Keratinocyte (primary cell): ENCODE results near the gene SCAND1. TPM values are rescaled to one million over a fixed set of nuclear protein-coding genes. Genes with fewer than 3 reads are reported as not detected.

Experiments used
- DNase-seq: peaks from one replicate; pipeline ENCODE4 v3.0.0-alpha.2; 2011; ENCODE audit warnings: low read depth, missing footprints, low spot score
- FAIRE-seq: peaks from 2 replicates; lab custom pipeline; 2011; peaks lifted over from hg19 to GRCh38; lab: Jason Lieb, UNC
- H2AFZ ChIP-seq: 2 replicates; pipeline ENCODE4 v1.6.0; 2012; ENCODE audit warnings: low read length, control low read depth, inconsistent platforms; ENCODE audit not compliant: control insufficient read depth
- H3K27ac ChIP-seq: 2 replicates; pipeline ENCODE4 v1.5.1; 2011; ENCODE audit warnings: low read length; ENCODE audit not compliant: control insufficient read depth, insufficient read depth
- H3K27me3 ChIP-seq: 3 replicates; pipeline ENCODE4 v1.6.0; 2011; ENCODE audit warnings: low read length; ENCODE audit not compliant: control insufficient read depth, insufficient read depth; ENCODE audit errors: extremely low read depth
- H3K36me3 ChIP-seq, 2 experiments: 2 replicates in 1 of 2; 3 replicates in 1 of 2; pipeline ENCODE4 v1.5.1; 2011; ENCODE audit warnings: low read length in 2 of 2, mild to moderate bottlenecking in 1 of 2; ENCODE audit not compliant: control insufficient read depth in 2 of 2, insufficient read depth in 2 of 2; ENCODE audit errors: extremely low read depth in 1 of 2
- H3K4me1 ChIP-seq: 3 replicates; pipeline ENCODE4 v1.5.1; 2011; ENCODE audit warnings: low read length; ENCODE audit not compliant: control insufficient read depth, insufficient read depth; ENCODE audit errors: extremely low read depth
- H3K4me2 ChIP-seq: 3 replicates; pipeline ENCODE4 v1.6.0; 2011; ENCODE audit warnings: low read depth, low read length; ENCODE audit not compliant: control insufficient read depth, insufficient read depth; ENCODE audit errors: extremely low read depth
- H3K4me3 ChIP-seq, 3 experiments: fragments of 200-600 bp in 1 of 3; sonication (generic) in 1 of 3; 2 replicates in 2 of 3; 3 replicates in 1 of 3; pipeline ENCODE4 v1.5.1; 2011 to 2016; ENCODE audit warnings: low read length in 3 of 3, mild to moderate bottlenecking in 3 of 3, control low read depth in 2 of 3, inconsistent platforms in 1 of 3, low read depth in 1 of 3, mixed read lengths in 1 of 3, mixed run types in 1 of 3, moderate library complexity in 1 of 3; ENCODE audit not compliant: control insufficient read depth in 2 of 3, insufficient read depth in 2 of 3; ENCODE audit errors: extremely low read depth in 1 of 3
- H3K79me2 ChIP-seq: 2 replicates; pipeline ENCODE4 v1.6.0; 2012; ENCODE audit warnings: low read length; ENCODE audit not compliant: control insufficient read depth, insufficient read depth
- H3K9ac ChIP-seq: 3 replicates; pipeline ENCODE4 v1.6.0; 2011; ENCODE audit warnings: low read length; ENCODE audit not compliant: control insufficient read depth, insufficient read depth; ENCODE audit errors: extremely low read depth
- H3K9me1 ChIP-seq: 3 replicates; pipeline ENCODE4 v1.6.0; 2011; ENCODE audit warnings: low read length; ENCODE audit not compliant: control insufficient read depth, insufficient read depth; ENCODE audit errors: extremely low read depth
- H3K9me3 ChIP-seq: 2 replicates; pipeline ENCODE4 v1.5.1; 2012; ENCODE audit warnings: low read depth, low read length; ENCODE audit not compliant: control insufficient read depth
- H4K20me1 ChIP-seq: 3 replicates; pipeline ENCODE4 v1.6.0; 2011; ENCODE audit warnings: low read length; ENCODE audit not compliant: control insufficient read depth, insufficient read depth; ENCODE audit errors: extremely low read depth
- EZH2 ChIP-seq: IDR thresholded peaks from one replicate; pipeline ENCODE4 v1.6.1; 2012; ENCODE audit warnings: inconsistent platforms, mild to moderate bottlenecking, low read length, moderate library complexity
- dilution Hi-C: fragments of 300-500 bp; cut with MboI; formaldehyde crosslinking; loops from one replicate; pipeline ENCODE4 v1.7.0; 2020; ENCODE audit warnings: low sequenced_read_pairs; ENCODE audit not compliant: extremely low pct_ligation_motif_present
- polyA plus RNA-seq, 5 experiments: library from polyadenylated mRNA; depleted of rRNA in 3 of 5; stranded (reverse) in 3 of 5; stranded (forward) in 1 of 5; unstranded in 1 of 5; fragments of >200 nt; gene quantifications; 1 replicate in 1 of 5; 2 replicates in 3 of 5; 3 replicates in 1 of 5; pipeline versions ENCODE4 v1.2.1 to v1.2.3, GENCODE V29; 2011 to 2012; ENCODE audit warnings: missing spikeins in 2 of 5, low read depth in 1 of 5, low replicate concordance in 1 of 5
- TF ChIP-seq, protein P1 (sequence below), 3 experiments: IDR thresholded peaks in 1 of 3; conservative IDR thresholded peaks in 1 of 3; optimal IDR thresholded peaks in 1 of 3; 2 replicates in 2 of 3; 3 replicates in 1 of 3; pipeline versions ENCODE3 to v1.5.1; 2011; ENCODE audit warnings: low read length in 3 of 3, mild to moderate bottlenecking in 3 of 3, moderate library complexity in 2 of 3, control low read depth in 1 of 3, inconsistent platforms in 1 of 3; ENCODE audit not compliant: insufficient read depth in 2 of 3; ENCODE audit errors: extremely low read depth in 1 of 3

SCAND1 gene
- polyA plus RNA-seq, 1 donor (not counting 4 experiments of a cell fraction or from before 2014, with no cell fraction given): 5.8 TPM

DNA sequence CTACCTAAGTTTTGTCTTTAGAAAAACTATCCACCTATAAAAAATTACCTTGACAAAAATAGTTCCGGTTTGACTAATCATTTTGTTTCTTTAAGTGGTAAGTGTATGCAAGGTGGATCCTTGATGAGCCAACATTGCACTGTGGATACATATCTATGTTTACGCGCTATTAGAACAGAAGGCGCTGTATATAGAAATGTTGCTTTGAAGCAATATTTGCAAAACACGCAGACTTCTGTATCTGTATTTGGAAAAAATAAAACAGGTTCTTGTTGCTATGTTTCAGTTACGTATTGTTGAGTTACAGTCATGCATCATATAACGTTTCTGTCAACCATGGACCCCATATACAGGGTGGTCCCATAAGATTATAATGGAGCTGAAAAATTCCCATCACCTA lies 4.2 kb downstream of the SCAND1 start:
- no peaks in the 10 kb centered on the region for H3K9me1 ChIP-seq
- DNase-seq: no peak
- H3K4me2 ChIP-seq: no peak overlapping the region
- no peak for TF ChIP-seq EZH2
- peaks cover 5 to 12% of the 10 kb centered on the region in 2 experiments for H3K36me3 ChIP-seq
- H4K20me1 ChIP-seq: no peaks in the 10 kb centered on the region
- H2AFZ ChIP-seq: no peak overlapping the region
- H3K27ac ChIP-seq: no peak overlapping the region
- H3K9ac ChIP-seq: no peak overlapping the region
- peaks cover 4% of the 10 kb centered on the region for H3K4me1 ChIP-seq
- no peak for FAIRE-seq
- no peaks in the 10 kb centered on the region for H3K27me3 ChIP-seq
- H3K4me3 ChIP-seq: no peak overlapping the region
- H3K79me2 ChIP-seq: peaks cover 22% of the 10 kb centered on the region
- H3K9me3 ChIP-seq: no peaks in the 10 kb centered on the region
- dilution Hi-C loops: no loop called here

DNA sequence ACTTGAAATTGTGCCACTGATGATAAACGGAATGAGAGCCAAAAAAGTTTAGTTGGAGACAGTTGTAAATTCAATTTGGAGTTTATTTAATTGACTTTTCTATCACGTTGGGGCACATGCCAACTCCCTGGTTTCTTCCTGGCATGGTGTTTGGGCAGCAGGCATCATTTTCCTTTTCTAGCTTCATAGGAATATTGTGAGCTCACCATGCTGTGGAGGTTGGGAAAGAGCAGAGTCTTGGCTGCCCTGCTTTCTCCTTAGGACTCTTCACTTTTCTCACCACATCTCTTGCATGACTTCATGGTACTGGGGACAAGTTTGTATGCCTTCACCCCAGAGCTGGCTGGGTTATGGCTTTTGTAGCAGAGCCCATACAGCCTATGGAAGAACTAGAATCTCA lies 6.4 kb downstream of the SCAND1 start:
- Histone ChIP-seq H3K9me3 (no peaks in the 10 kb centered on the region), H3K79me2 (peaks cover 13% of the 10 kb centered on the region), H3K9me1 (no peaks in the 10 kb centered on the region), H3K9ac (no peak overlapping the region), H3K27me3 (no peaks in the 10 kb centered on the region), H2AFZ (no peak overlapping the region), H3K27ac (no peak overlapping the region), H3K4me1 (peaks cover 2% of the 10 kb centered on the region), H4K20me1 (no peaks in the 10 kb centered on the region), H3K4me2 (no peak overlapping the region), H3K4me3 (no peak overlapping the region), H3K36me3 (peaks cover 7 to 19% of the 10 kb centered on the region in 2 experiments)
- no peak for FAIRE-seq
- DNase-seq: no peak
- no peak for TF ChIP-seq EZH2
- TF ChIP-seq, protein P1, sequence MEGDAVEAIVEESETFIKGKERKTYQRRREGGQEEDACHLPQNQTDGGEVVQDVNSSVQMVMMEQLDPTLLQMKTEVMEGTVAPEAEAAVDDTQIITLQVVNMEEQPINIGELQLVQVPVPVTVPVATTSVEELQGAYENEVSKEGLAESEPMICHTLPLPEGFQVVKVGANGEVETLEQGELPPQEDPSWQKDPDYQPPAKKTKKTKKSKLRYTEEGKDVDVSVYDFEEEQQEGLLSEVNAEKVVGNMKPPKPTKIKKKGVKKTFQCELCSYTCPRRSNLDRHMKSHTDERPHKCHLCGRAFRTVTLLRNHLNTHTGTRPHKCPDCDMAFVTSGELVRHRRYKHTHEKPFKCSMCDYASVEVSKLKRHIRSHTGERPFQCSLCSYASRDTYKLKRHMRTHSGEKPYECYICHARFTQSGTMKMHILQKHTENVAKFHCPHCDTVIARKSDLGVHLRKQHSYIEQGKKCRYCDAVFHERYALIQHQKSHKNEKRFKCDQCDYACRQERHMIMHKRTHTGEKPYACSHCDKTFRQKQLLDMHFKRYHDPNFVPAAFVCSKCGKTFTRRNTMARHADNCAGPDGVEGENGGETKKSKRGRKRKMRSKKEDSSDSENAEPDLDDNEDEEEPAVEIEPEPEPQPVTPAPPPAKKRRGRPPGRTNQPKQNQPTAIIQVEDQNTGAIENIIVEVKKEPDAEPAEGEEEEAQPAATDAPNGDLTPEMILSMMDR (optimal IDR thresholded peaks at IDR 0.05 in 1 of 3, IDR thresholded peaks at IDR 0.05 in 1 of 3, conservative IDR thresholded peaks at IDR 0.05 in 1 of 3; ENCODE audit: extremely low read depth in 1 of 3, insufficient read depth in 2 of 3, low read length in 3 of 3): no peak
- dilution Hi-C loops: no loop called here

DNA sequence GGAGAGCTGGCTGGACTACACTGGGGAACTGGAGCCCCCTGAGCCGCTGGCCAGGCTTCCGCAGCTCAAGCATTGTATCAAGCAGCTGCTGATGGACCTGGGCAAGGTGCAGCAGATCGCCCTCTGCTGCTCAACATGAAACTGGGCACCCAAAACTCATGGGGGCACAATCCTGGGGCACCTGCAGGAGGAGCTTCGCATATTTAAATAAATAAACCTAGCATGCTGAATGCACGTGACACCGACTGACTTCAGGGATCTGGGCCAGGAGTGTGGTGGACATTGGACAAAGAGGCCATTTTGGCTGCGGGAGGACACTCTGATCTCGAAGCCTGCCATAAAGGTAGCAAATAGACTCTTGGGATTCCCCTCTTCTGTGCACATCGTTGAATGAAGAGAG lies 6.8 kb downstream of the SCAND1 start:
- Histone ChIP-seq H3K9me1 (no peaks in the 10 kb centered on the region), H3K4me2 (no peak overlapping the region), H2AFZ (no peak overlapping the region), H3K27ac (no peak overlapping the region), H3K79me2 (peaks cover 9% of the 10 kb centered on the region), H3K9me3 (no peaks in the 10 kb centered on the region), H3K27me3 (no peaks in the 10 kb centered on the region), H3K9ac (no peak overlapping the region), H3K4me3 (no peak overlapping the region), H4K20me1 (no peaks in the 10 kb centered on the region), H3K36me3 (peaks cover 7 to 19% of the 10 kb centered on the region in 2 experiments), H3K4me1 (no peaks in the 10 kb centered on the region)
- no peak for FAIRE-seq
- DNase-seq: no peak
- dilution Hi-C loops: no loop called here
- TF ChIP-seq EZH2: no peak
- TF ChIP-seq, protein P1 (optimal IDR thresholded peaks at IDR 0.05 in 1 of 3, IDR thresholded peaks at IDR 0.05 in 1 of 3, conservative IDR thresholded peaks at IDR 0.05 in 1 of 3; ENCODE audit: extremely low read depth in 1 of 3, insufficient read depth in 2 of 3, low read length in 3 of 3): peak; percentile 52 to 70 (median 54)
